GM18907 (cell line): ENCODE data around the gene CYTH1.
"Not testable (repeated sequence)": the region's sequence is repeated elsewhere in the genome, so short reads cannot be mapped to it uniquely, and the experiment has no call there.

Experiments used
- ATAC-seq: cut with Tn5 transposase; IDR thresholded peaks from one replicate; pipeline ENCODE4 v1.9.1; 2021; ENCODE audit warnings: mild to moderate bottlenecking, moderate library complexity; ENCODE audit not compliant: unreplicated experiment

The CYTH1 gene

DNA sequence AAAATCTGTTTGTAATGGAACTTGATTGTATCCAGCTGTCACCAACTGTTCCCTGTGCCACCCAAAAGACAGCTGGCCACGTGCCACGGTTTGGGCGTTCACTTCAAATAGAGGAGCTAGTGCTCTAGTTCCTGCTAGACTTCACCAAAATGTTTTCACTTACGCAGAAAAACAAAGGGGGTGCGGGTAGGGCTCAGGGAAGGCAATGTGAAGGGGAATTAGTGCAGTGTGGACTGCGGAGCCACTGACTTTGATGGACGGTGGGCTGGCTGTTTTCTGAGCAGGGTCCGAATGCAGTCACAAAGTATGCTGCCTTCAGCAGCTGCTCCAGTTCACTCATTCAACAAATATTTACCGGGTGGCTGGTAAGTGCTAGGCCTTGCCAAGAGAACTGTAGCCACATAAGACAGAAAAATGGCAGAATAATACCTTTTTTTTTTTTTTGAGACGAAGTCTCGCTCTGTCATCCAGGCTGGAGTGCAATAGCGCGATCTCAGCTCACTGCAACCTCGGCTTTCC is 7.6 kb upstream of the CYTH1 start:
- ATAC-seq = no peak

DNA sequence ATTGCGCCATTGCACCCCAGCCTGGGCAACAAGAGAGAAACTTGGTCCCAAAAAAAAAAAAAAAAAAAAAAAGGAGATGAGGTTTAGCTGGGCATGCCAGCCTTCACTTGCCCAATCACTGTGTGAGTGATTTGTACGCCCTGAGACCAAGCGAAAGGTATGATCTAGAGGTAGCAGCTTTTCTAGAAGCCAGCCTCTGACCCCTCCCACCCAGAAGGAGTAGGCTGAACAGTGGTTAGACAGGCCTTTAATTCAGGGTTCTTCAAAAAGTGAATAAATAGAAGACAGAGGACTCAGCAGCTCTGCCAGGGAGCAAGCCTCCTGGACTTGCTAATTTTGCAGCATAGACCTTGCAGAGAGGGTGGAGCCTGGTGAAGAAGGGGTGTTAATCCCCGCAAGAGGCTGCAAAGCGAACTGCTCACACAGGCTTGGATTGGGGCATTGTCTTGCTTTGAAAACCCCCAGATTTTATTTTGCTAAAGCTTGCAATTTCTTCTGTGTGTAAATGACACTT is 7.1 kb upstream of the CYTH1 start:
- ATAC-seq = no peak

DNA sequence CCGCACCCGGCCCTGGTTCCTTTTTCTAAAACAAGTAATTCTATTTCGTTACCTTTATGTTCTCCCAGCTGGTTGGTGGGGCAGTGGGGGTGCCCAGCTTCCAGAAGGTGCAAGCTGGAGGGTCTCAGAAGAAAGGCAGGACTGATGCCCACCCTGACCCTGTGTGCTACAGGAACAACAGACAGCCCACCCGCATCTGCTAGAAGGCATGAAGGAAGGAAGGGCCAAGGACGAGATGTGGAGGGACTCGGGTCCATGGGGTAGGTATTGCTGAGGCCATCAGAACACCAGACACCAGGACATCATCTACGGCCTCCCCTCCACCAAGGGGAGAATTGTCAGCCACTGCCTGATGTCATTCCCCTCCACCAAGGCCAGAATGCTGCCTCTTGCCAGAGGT is 6.4 kb upstream of the CYTH1 start:
- ATAC-seq = no peak

DNA sequence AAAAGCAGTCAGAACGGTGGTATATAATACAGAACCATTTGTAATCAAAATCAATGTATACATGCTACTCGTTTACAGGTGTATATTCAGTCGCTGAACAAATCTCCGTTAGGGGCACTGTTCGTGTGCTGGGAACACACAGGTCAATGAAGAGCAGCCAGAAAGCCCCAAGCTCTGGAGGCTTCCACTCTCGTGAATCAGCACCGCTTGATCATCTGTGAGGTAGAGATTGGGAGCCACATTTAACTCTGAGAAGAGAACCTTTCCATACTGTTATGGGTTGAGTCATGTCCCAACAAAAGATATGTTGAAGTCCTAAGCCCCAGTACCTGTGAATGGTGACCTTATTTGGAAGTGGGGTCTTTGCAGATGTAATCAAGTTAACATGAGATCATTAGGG is 5.4 kb upstream of the CYTH1 start:
- no peak for ATAC-seq

DNA sequence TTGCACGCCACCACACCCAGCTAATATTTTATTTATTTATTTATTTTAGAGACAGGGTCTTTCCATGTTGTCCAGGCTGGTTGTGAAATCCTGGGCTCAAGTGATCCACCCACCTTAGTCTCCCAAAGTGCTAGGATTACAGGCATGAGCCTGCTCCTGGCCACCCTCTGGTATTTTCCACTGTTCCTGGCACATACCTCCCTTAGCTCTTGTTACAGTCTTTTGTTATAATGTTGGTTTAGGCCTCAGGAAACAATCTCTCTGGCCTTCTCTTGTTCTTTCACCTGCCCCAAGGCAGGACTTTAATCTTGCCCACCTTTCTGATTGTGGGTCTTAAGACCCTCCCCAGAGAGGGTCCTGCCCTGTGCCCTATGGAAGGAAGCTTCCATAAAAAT is 3.6 kb upstream of the CYTH1 start:
- no peak for ATAC-seq

DNA sequence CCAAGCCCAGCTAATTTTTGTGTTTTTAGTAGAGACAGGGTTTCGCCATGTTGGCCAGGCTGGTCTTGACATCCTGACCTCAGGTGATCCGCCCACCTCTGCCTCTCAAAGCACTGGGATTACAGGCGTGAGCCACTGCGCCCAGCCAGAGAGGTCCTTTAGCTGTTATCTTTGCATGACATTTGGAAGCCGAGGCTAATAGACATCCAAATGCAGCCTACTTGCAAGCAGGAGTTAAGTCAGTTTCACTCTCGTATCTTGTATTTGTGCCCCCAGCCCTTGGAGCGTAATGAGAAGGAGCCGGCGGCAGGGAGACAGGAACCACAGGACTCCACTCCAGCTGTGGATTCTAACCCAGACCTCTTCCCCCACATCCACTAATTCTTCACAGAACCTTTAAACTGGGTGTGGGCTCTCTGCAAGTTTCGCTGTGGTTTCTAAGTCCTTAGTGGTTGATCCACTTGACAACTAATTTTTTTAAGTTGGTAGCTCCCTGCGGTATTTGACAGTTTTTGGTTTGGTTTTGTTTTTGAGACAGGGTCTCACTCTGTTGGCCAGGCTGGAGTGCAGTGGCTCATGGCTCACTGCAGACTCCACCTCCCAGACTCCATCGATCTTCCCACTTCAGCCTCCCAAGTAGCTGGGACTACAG is 3.1 kb upstream of the CYTH1 start:
- ATAC-seq = no peak

DNA sequence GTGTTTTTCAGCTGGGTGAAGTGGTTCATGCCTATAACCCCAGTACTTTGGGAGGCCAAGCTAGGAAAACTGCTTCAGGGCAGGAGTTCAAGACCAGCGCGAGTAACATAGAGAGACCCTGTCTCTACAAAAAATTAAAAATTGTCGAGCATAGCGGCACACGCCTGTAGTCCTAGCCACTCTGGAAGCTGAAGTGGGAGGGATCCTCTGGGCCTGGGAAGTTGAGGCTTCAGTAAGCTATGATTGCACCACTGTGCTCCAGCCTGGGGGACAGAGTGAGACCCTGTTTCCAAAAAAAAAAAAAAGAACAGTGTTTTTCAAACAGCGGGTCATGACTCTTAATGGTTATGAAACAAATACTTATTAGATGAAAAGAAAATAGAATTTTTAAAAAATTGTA is 2.3 kb upstream of the CYTH1 start:
- ATAC-seq = no peak

DNA sequence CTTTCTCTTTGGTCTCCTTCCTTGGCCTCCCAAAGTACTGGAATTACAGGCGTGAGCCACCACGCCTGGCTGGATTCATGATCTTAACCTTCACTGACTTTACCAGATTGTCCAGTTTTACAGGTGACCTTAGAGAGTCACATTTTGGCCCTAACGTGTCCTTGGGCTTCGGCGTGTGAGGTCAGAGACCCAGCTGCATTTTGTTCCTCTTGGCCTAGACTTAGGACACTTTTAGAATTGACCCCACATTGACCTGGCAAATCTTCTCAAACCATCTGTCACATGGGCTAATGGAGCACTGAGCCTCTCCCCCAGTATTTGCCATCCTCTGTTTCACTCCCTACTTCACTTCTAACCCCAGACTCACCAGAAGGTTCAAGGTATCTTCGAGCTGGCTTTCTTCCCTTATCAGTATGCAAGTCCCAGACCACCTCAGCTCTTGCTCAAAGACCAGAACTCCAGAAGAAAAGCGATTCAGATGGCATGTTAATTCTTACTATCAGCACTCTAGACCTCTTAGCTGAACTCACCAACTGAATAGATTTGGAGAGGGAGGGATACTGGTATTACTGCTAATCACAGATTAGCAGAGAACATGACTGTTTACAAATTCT is 1.7 kb upstream of the CYTH1 start:
- ATAC-seq = no peak

DNA sequence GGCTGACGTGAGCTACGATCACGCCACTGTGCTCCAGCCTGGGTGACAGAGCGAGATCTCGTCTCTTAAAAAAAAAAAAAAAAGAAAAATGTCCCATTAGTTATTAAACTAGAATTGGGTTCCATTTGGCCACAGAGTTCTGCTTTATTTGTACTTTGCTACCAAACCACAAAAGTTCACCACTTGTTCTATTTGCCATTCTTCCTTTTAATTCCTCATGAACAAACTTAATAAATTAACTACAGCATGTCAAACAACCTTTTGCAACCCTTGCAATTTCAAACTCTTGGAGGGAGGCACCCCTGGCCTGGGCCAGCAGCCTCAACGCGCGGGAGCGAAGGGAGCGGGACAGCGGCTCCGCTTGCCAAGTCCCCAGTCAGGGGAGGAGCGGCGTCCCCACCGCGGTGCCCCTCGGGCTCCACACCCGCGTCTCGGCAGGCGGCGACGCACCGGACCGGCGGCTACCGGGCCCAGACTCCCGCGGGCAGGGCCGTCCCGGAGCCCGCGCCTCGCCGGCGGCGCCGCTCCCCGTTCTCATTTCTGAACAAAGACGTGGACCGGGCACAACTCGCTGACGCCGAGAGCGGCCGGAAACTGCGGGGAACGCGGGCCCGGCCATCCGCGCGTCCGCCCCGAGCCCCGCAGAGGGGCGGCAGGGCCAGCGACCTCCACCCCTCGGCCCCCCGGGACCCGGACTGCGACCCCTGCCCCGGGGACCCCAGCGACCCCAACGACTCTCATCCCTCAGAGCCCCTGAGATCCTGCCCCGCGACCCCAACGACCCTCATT is 775 bp downstream of the CYTH1 start:
- peak; percentile 15 for ATAC-seq

DNA sequence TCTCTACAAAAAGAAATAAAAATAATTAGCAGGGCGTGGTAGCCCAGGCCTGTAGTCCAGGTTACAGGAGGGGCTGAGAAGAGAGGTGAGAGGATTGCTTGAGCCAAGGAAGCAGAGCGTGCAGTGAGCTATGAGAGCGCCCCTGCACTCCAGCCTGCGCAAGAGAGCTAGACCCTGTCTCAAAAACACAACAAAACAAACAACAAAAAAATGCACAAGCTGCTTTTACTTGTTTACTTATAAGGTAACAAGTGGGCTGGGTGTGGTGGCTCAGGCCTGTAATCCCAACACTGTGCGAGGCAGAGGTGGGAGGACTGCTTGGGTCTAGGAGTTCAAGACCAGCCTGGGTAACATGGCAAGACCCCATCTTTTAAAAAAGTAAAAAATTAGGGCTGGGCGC is 1.7 kb downstream of the CYTH1 start:
- no peak for ATAC-seq

DNA sequence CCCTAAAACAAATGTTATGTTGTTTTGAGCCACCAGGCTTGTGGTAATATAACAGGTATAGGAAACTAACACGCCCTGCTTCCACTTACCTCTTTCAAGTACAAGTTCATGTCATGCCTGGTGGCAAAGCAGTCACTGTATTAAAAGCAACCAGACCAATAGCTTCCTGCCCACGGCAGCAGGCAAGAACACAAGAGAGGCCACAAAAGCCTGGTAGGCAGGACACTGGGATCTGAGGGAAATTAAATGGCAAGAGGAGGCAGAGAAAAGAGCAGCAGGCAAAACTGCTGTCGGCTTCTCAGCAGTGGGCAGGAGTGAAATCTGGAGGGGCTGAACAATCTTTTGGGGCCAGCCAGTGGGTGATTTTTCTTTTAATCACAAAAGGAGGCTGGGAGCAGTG is 2.2 kb downstream of the CYTH1 start:
- no peak for ATAC-seq

DNA sequence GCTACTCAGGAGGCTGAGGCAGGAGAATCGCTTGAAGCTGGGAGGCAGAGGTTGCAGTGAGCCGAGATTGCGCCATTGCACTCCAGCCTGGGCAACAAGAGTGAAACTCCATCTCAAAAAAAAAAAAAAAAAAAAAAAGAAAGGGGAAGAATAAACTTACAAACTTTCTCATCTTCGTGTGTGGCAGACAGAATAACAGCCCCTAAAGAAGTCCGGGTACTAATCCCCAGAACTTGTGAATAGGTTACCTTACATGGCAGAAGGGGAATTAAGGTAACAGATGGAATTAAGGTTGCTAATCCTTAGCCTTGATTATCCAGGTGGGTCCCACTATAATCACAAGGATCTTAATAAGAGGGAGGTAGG is 2.8 kb downstream of the CYTH1 start:
- not testable (repeated sequence) for ATAC-seq

DNA sequence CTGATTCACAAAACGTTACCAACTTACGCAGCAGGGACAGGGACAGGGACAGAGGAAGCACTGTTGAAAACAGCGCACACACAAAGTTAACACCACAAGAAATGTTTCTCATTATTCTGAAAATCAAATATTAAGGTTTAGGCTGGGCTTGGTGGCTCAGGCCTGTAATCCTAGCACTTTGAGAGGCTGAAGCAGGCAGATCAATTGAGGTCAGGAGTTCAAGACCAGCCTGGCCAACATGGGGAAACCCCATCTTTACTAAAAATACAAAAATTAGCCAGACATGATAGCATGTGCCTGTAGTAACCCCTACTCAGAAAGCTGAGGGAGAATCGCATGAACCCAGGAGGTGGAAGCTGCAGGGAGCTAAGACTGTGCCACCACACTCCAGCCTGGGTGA is 4.2 kb downstream of the CYTH1 start:
- no peak for ATAC-seq

DNA sequence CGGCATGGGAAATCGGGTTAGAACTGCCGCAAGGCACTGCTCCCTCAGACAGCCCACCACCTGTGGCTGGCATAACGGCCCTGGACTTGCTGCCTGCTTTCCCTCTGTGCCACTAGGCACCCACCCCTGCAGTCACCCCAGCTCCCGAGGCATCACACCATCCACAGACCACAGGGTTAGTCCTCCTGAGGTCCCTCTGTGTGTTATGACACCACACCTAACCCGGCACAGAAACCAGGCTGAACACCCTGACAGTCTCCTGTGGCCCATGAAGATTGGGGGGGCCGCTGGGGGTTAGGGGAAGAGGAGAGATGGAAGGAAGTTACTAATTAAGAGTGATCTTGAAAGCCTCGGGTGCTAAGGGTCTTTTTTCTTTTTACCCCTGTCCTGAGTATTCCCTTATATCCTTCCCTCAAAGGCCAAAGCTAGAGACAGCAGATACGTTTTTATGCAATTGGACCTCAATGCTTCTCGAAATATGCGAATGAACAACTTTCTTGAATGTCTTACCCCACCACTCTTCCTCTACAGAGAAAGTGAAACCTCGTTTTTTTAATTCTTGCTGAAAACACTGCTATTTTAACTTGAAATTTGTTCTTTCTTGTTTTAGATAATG is 7.0 kb downstream of the CYTH1 start:
- ATAC-seq = peak; percentile 41

DNA sequence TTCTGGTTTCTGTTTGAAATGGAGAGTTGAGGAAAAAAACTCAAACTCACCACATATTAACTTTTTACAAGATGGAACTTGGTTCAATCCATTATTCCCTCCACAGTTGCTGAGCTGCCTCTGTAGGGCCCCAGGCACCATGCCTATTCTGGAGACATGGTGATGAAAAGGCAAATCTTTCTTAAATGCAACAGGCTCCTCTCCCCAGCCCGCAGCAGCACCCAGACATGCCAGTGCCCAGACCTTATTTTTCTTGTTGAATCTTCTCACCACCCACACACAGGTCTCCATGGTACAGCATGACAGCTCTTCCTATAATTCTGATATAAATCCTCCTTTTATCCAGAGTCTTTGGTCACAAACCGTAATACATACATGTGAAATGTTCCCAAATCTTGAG is 7.6 kb downstream of the CYTH1 start:
- no peak for ATAC-seq

DNA sequence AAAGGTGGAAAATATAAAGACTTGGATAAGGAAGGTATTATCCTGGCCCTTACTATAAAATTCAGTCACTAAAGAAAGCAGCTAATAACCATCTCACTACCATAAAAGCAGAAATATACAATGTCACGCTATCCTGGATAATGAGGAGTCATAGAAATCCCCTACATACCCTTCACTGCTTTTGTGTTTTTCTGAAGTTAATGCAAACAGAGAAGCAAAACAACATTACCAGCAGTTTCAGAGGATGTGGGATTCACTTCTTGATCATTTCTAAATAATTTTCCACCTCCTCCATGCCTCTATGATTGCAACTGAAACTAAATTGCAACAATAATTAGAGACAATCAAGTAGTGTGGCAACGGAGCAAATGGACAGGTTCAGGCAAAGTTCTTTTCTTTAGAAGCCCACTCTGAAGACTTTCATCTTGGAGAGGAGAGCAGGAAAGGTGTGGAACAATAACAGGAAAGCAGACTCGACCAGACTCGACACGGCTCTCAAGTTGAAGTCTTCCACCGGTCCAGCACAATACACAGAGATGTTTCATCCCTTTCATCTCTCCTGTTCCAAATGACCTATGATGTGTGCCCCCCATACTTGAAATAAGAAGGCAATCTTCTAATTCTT is 10.2 kb downstream of the CYTH1 start:
- no peak for ATAC-seq

DNA sequence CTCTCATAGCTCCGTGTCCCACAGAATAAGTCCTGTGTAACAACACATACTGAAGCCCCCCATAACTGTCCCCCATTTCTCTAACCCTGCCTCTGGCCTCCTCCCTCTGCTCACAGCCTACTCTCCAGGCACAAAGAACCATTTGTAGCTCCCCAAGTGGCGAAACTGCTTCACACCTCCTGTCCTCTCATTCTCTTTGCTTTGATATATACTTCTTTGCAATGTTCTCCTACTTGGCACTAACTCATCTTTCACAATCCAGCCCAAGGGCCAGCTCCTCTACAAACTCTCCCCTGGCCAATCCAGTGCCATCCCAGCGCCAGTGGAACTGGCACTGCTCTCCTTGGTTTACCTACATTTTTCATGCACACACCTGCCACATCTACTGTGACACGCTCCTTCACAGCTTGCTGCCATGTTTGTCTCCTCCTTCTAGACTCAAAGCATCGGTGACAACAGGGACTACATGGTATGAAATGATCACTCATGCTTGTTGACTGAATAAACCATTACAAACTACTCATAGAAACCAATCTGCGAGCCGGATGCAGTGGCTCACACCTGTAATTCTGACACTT is 12.8 kb downstream of the CYTH1 start:
- no peak for ATAC-seq

DNA sequence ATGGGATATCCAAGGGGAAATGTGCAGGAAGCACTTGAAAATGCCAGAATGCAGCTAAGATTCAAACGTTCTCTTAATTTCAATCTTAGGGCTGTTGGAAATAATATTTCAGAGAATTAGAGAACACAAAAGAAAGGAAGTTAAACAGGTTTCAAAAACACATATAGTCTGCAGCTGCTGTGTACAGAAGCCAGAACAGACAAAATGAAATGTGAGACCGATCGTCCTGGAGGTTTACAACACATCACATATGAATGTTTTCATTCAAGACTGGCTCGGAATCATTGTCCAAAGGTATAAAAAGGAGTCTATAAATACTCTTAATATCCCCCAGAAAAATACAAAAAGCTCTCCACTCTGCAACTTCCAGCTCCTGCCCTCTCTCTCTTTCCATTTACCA is 14.3 kb downstream of the CYTH1 start:
- ATAC-seq = no peak

DNA sequence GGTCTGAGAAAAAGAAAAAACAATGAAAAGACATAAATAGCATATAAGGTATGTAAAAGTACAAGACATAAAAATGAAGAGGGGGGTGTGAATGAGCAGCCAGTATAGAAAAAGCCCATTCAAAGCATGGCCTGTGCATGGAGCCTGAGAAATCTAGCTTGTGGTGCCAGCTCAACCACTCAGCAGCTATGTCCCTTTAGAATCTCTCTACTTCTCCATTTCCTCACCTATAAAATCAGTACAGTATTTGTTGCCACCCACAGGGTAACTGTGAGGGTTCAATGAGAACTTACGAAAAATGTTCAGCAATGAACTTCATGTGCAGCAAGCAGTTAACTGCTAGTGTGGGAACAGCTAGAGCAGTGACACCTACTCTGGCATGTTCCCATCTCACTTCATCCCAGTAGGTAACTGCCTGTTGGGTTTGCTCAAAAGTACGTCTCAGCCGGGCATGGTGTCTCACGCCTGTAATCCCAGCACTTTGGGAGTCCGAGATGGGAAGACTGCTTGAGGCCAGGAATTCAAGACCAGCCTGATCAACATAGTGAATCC is 15.3 kb downstream of the CYTH1 start:
- ATAC-seq = no peak

DNA sequence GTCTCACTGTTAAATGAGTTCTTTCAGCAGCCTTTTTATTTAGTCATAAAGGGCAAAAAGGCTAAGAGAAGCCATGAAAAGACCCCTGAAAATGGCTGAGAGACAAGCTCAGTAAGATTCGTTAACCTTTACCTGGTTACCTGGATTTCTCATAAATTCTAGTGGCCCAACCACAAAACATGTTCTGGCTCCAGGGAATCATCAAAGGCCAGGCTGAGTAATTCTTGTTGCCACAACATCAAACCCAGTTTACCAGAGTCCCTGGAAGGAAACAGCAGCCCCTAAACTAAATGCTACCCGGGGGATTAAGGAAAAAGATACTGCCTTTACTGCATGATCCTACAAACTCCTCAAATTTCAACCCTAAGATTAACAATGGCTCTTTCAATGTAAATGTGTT is 15.8 kb downstream of the CYTH1 start:
- no peak for ATAC-seq
